Thyroid gland (tissue), 4 donors: ENCODE results near the gene NFIX. TPM values are rescaled to one million over a fixed set of nuclear protein-coding genes. Genes with fewer than 3 reads are reported as not detected.

Experiments
- DNase-seq, 2 donors: peaks; one replicate each; pipeline ENCODE4 v3.0.0-alpha.2; 2019
- H3K27ac ChIP-seq, 3 donors: fragments of 200-600 bp; sonication (generic); 1 replicate in 2 of 3; 2 replicates in 1 of 3; pipeline ENCODE4 v1.5.1; 2016 to 2019; ENCODE audit warnings: mild to moderate bottlenecking in 1 of 3, moderate library complexity in 1 of 3
- H3K27me3 ChIP-seq: fragments of 200-600 bp; sonication (generic); one replicate; pipeline ENCODE4 v1.5.1; 2019
- H3K36me3 ChIP-seq, 2 donors: fragments of 200-600 bp; sonication (generic); one replicate each; pipeline ENCODE4 v1.5.1; 2016 to 2019
- H3K4me1 ChIP-seq, 2 donors: fragments of 200-600 bp; sonication (generic); one replicate each; pipeline ENCODE4 v1.5.1; 2017 to 2019
- H3K4me3 ChIP-seq, 3 donors: fragments of 200-600 bp; sonication (generic); replicated peaks in 1 of 3; 1 replicate in 2 of 3; 2 replicates in 1 of 3; pipeline ENCODE4 v1.5.1; 2016; ENCODE audit warnings: mild to moderate bottlenecking in 1 of 3
- H3K9me3 ChIP-seq: fragments of 200-600 bp; sonication (generic); one replicate; pipeline ENCODE4 v1.5.1; 2017
- CTCF ChIP-seq, 6 experiments: fragments of 200-600 bp in 3 of 6; fragments of 450-650 bp in 3 of 6; sonication (generic) in 3 of 6; IDR thresholded peaks; one replicate each; pipeline ENCODE4 v1.5.1; 2016 to 2019; ENCODE audit warnings: antibody characterized with exemption in 6 of 6, mild to moderate bottlenecking in 2 of 6, inconsistent platforms in 1 of 6, moderate library complexity in 1 of 6
- POLR2A ChIP-seq, 2 donors: fragments of 450-650 bp; IDR thresholded peaks; one replicate each; pipeline ENCODE4 v1.6.1; 2017; ENCODE audit warnings: antibody characterized with exemption in 2 of 2, mild to moderate bottlenecking in 2 of 2, moderate library complexity in 1 of 2
- WGBS, 2 donors: methylation state at CpG; one replicate each; pipeline ENCODE4 v1.1.5; 2017; 5-methylcytosine and 5-hydroxymethylcytosine counted together
- intact Hi-C: fragments of 100-400 bp; cut with DNase I; formaldehyde crosslinking; loops from one replicate; pipeline ENCODE4 v1.15.1; 2023
- total RNA-seq, 4 donors: library from RNA; depleted of rRNA; stranded (reverse); fragments of >200 nt; gene quantifications; one replicate each; pipeline ENCODE4 v1.2.3, GENCODE V29; 2016

The NFIX gene
- total RNA-seq, 4 donors from 2014 or later, result 38.8 to 70.2 (median 62.4) TPM

- H3K4me1 ChIP-seq, result peaks cover 11 to 12% of the 10 kb centered on the region in 2 donors
- H3K36me3 ChIP-seq, result no peaks in the 10 kb centered on the region
- no peaks in the 10 kb centered on the region for H3K27me3 ChIP-seq
- intact Hi-C loops, result no loop called here
- DNase-seq, result no peak
- TF ChIP-seq POLR2A (IDR thresholded peaks at IDR 0.05), result no peak
- H3K27ac ChIP-seq, result no peak overlapping the region
- H3K9me3 ChIP-seq, result no peaks in the 10 kb centered on the region
- no peak overlapping the region for H3K4me3 ChIP-seq
- WGBS, 2 donors, result 95 to 96% methylated on average over 11 of the region's 11 CpGs
Measured at GRCh38 chr19:12992729-12993128, 2.5 kb upstream of the NFIX start.

GRCh38 chr19:12993562-12993961, 1.7 kb upstream of the NFIX start:
- intact Hi-C loops, result no loop called here

GRCh38 chr19:12995596-12996405, 526 bp downstream of the NFIX start:
- no peak for TF ChIP-seq CTCF (IDR thresholded peaks at IDR 0.05)
- peak in 1 of 2 donors; percentile 6 for TF ChIP-seq POLR2A (IDR thresholded peaks at IDR 0.05)

More at GRCh38 chr19:12993562-12993961, 1.7 kb upstream of the NFIX start:
- H3K9me3 ChIP-seq, result no peaks in the 10 kb centered on the region
- TF ChIP-seq POLR2A (IDR thresholded peaks at IDR 0.05) (no peak), CTCF (IDR thresholded peaks at IDR 0.05) (no peak)
- no peak overlapping the region for H3K27ac ChIP-seq
- no peak overlapping the region for H3K4me3 ChIP-seq
- DNase-seq, result no peak
- H3K27me3 ChIP-seq, result no peaks in the 10 kb centered on the region
- peaks cover 20% of the 10 kb centered on the region in 2 donors for H3K4me1 ChIP-seq
- no peaks in the 10 kb centered on the region for H3K36me3 ChIP-seq
- WGBS, 2 donors, result 91 to 95% methylated on average over 6 to 7 of the region's 7 CpGs

GRCh38 chr19:12996406-12997094, 1.3 kb downstream of the NFIX start:
- H3K27ac ChIP-seq, result peak overlapping the region; percentile 79 to 87 (median 81)
- no peak for TF ChIP-seq POLR2A (IDR thresholded peaks at IDR 0.05)
- no peak for TF ChIP-seq CTCF (IDR thresholded peaks at IDR 0.05)
- WGBS, 2 donors, result 0 to 21% methylated on average over 1 to 2 of the region's 52 CpGs
- peak; percentile 56 to 60 for DNase-seq
- H3K27me3 ChIP-seq, result no peaks in the 10 kb centered on the region
- intact Hi-C loops, result no loop called here
- no peaks in the 10 kb centered on the region for H3K36me3 ChIP-seq
- H3K4me1 ChIP-seq, result peaks cover 28 to 36% of the 10 kb centered on the region in 2 donors
- peak overlapping the region; percentile 53 to 86 (median 78) for H3K4me3 ChIP-seq
- no peaks in the 10 kb centered on the region for H3K9me3 ChIP-seq

More at GRCh38 chr19:12995596-12996405, 526 bp downstream of the NFIX start:
- peak; percentile 53 to 55 for DNase-seq
- H3K27me3 ChIP-seq, result no peaks in the 10 kb centered on the region
- H3K36me3 ChIP-seq, result no peaks in the 10 kb centered on the region
- H3K9me3 ChIP-seq, result no peaks in the 10 kb centered on the region
- peaks cover 20 to 29% of the 10 kb centered on the region in 2 donors for H3K4me1 ChIP-seq
- H3K4me3 ChIP-seq, result peak overlapping the region; percentile 53 to 86 (median 78)
- WGBS, 2 donors, result 0% methylated on average over 16 to 19 of the region's 129 CpGs
- H3K27ac ChIP-seq, result peak overlapping the region; percentile 79 to 87 (median 81)
- intact Hi-C loops, result no loop called here

GRCh38 chr19:12997179-12997966, 2.1 kb downstream of the NFIX start:
- Histone ChIP-seq H3K4me1 (peaks cover 36 to 43% of the 10 kb centered on the region in 2 donors), H3K4me3 (peak overlapping the region in 1 of 3 donors; percentile 78), H3K36me3 (no peaks in the 10 kb centered on the region), H3K27ac (peak overlapping the region; percentile 79 to 87 (median 81)), H3K27me3 (no peaks in the 10 kb centered on the region), H3K9me3 (no peaks in the 10 kb centered on the region)
- no peak for DNase-seq
- intact Hi-C loops, result no loop called here
- no peak for TF ChIP-seq CTCF (IDR thresholded peaks at IDR 0.05)
- no peak for TF ChIP-seq POLR2A (IDR thresholded peaks at IDR 0.05)
- WGBS, 2 donors, result 80 to 89% methylated on average over 17 to 20 of the region's 25 CpGs
